ENCODE data around the gene SCFD2. TPM values are rescaled to one million over a fixed set of nuclear protein-coding genes. Genes with fewer than 3 reads are reported as not detected.
A peak's percentile ranks its signal among the peaks of the same experiment; 100 is the strongest.

SCFD2 gene
- total and polyA plus RNA-seq, 4 donors, result 5.2 to 28.7 (median 16.4) TPM

- H3K4me1 ChIP-seq (ENCODE audit: control insufficient read depth in 5 of 5, insufficient read depth in 5 of 5, low read length in 5 of 5), result peaks cover 4 to 35% (median 19%) of the 10 kb centered on the region in 5 donors
- H3K36me3 ChIP-seq (ENCODE audit: control insufficient read depth in 4 of 4, insufficient read depth in 4 of 4, low read length in 4 of 4), result no peaks in the 10 kb centered on the region
- 89 to 90% methylated on average over 6 of the region's 6 CpGs for WGBS, 2 donors
- H3K27me3 ChIP-seq (ENCODE audit: control insufficient read depth in 3 of 3, insufficient read depth in 3 of 3, low read length in 2 of 3), result no peaks in the 10 kb centered on the region
- no peak overlapping the region for H3K9ac ChIP-seq (ENCODE audit: insufficient read depth in 1 of 2, low read length in 2 of 2)
- no peak overlapping the region for H3K4me3 ChIP-seq
- peaks cover 0 to 1% (median 0%) of the 10 kb centered on the region in 4 donors for H3K9me3 ChIP-seq (ENCODE audit: control insufficient read depth in 4 of 4, insufficient read depth in 3 of 4, low read length in 3 of 4)
- peak in 2 of 3 donors; percentile 46 to 56 for DNase-seq
- H3K27ac ChIP-seq (ENCODE audit: low read depth in 1 of 2, low read length in 1 of 2), result no peak overlapping the region
- ATAC-seq (ENCODE audit: insufficient read depth, low FRiP score), result no peak
- TF ChIP-seq, protein P1, sequence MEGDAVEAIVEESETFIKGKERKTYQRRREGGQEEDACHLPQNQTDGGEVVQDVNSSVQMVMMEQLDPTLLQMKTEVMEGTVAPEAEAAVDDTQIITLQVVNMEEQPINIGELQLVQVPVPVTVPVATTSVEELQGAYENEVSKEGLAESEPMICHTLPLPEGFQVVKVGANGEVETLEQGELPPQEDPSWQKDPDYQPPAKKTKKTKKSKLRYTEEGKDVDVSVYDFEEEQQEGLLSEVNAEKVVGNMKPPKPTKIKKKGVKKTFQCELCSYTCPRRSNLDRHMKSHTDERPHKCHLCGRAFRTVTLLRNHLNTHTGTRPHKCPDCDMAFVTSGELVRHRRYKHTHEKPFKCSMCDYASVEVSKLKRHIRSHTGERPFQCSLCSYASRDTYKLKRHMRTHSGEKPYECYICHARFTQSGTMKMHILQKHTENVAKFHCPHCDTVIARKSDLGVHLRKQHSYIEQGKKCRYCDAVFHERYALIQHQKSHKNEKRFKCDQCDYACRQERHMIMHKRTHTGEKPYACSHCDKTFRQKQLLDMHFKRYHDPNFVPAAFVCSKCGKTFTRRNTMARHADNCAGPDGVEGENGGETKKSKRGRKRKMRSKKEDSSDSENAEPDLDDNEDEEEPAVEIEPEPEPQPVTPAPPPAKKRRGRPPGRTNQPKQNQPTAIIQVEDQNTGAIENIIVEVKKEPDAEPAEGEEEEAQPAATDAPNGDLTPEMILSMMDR (IDR thresholded peaks at IDR 0.05; ENCODE audit: control extremely low read depth, extremely low read depth), result no peak
Observed at GRCh38 chr4:52954560-52955170, 411.2 kb downstream of the SCFD2 start.

DNA sequence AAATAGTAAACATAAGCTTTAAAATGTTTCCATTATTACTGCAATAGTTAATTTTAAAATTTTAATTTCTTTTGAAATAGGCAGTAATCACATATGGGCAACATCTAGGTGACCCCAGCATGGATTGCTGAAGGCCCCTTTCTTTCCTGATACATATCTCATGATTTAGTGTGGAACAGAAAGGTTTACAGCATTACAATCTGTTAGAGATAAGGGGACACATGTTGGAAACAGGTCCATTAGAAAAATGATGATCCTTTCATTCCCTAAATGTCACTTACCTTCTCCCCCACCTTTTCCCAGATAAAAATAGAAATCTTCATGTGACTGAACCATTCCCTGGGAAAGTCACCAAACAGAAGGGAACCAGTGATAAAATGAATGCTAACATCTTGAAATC, 413.3 kb downstream of the SCFD2 start:
- Histone ChIP-seq H3K27me3 (ENCODE audit: control insufficient read depth in 3 of 3, insufficient read depth in 3 of 3, low read length in 2 of 3) (no peaks in the 10 kb centered on the region), H3K36me3 (ENCODE audit: control insufficient read depth in 4 of 4, insufficient read depth in 4 of 4, low read length in 4 of 4) (no peaks in the 10 kb centered on the region), H3K9me3 (ENCODE audit: control insufficient read depth in 4 of 4, insufficient read depth in 3 of 4, low read length in 3 of 4) (peaks cover 0 to 1% (median 0%) of the 10 kb centered on the region in 4 donors), H3K27ac (ENCODE audit: low read depth in 1 of 2, low read length in 1 of 2) (no peak overlapping the region), H3K9ac (ENCODE audit: insufficient read depth in 1 of 2, low read length in 2 of 2) (no peak overlapping the region), H3K4me3 (no peak overlapping the region), H3K4me1 (ENCODE audit: control insufficient read depth in 5 of 5, insufficient read depth in 5 of 5, low read length in 5 of 5) (peaks cover 3 to 19% (median 9%) of the 10 kb centered on the region in 5 donors)
- no peak for DNase-seq
- no peak for ATAC-seq (ENCODE audit: insufficient read depth, low FRiP score)
- TF ChIP-seq, protein P1 (IDR thresholded peaks at IDR 0.05; ENCODE audit: control extremely low read depth, extremely low read depth), result no peak

DNA sequence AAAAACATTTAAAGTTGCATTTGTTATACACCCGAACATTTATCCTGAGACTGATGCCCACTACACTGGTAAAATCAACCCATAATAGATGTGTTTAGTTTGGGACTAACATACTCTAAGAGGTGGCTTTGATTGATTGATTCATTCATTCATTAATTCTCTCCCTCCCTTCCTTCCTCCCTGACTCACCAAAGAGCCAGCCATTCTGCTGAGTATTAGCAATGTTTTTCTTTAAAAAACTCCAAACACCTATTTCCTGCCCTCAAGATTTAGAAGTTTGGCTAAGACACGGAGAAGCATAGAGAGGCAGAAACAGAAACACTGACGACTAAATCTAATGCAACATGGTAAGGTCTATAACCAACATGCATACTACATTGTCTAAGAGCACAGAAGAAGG, 414.8 kb downstream of the SCFD2 start:
- TF ChIP-seq, protein P1 (IDR thresholded peaks at IDR 0.05; ENCODE audit: control extremely low read depth, extremely low read depth), result no peak
- ATAC-seq (ENCODE audit: insufficient read depth, low FRiP score), result no peak
- H3K4me3 ChIP-seq, result no peak overlapping the region
- peaks cover 0 to 9% (median 3%) of the 10 kb centered on the region in 5 donors for H3K4me1 ChIP-seq (ENCODE audit: control insufficient read depth in 5 of 5, insufficient read depth in 5 of 5, low read length in 5 of 5)
- no peak overlapping the region for H3K9ac ChIP-seq (ENCODE audit: insufficient read depth in 1 of 2, low read length in 2 of 2)
- H3K27me3 ChIP-seq (ENCODE audit: control insufficient read depth in 3 of 3, insufficient read depth in 3 of 3, low read length in 2 of 3), result no peaks in the 10 kb centered on the region
- no peaks in the 10 kb centered on the region for H3K36me3 ChIP-seq (ENCODE audit: control insufficient read depth in 4 of 4, insufficient read depth in 4 of 4, low read length in 4 of 4)
- WGBS, 2 donors, result 89 to 91% methylated on average over 3 of the region's 3 CpGs
- DNase-seq, result no peak
- H3K9me3 ChIP-seq (ENCODE audit: control insufficient read depth in 4 of 4, insufficient read depth in 3 of 4, low read length in 3 of 4), result peaks cover 0 to 1% (median 0%) of the 10 kb centered on the region in 4 donors
- H3K27ac ChIP-seq (ENCODE audit: low read depth in 1 of 2, low read length in 1 of 2), result no peak overlapping the region

- H3K36me3 ChIP-seq (ENCODE audit: control insufficient read depth in 4 of 4, insufficient read depth in 4 of 4, low read length in 4 of 4), result no peaks in the 10 kb centered on the region
- no peaks in the 10 kb centered on the region for H3K27me3 ChIP-seq (ENCODE audit: control insufficient read depth in 3 of 3, insufficient read depth in 3 of 3, low read length in 2 of 3)
- peaks cover 0 to 1% (median 0%) of the 10 kb centered on the region in 4 donors for H3K9me3 ChIP-seq (ENCODE audit: control insufficient read depth in 4 of 4, insufficient read depth in 3 of 4, low read length in 3 of 4)
- H3K4me3 ChIP-seq, result no peak overlapping the region
- ATAC-seq (ENCODE audit: insufficient read depth, low FRiP score), result no peak
- WGBS, 2 donors, result 92 to 95% methylated on average over 3 of the region's 3 CpGs
- H3K9ac ChIP-seq (ENCODE audit: insufficient read depth in 1 of 2, low read length in 2 of 2), result no peak overlapping the region
- peaks cover 0 to 14% (median 3%) of the 10 kb centered on the region in 5 donors for H3K4me1 ChIP-seq (ENCODE audit: control insufficient read depth in 5 of 5, insufficient read depth in 5 of 5, low read length in 5 of 5)
- no peak for DNase-seq
- TF ChIP-seq, protein P1 (IDR thresholded peaks at IDR 0.05; ENCODE audit: control extremely low read depth, extremely low read depth), result no peak
- no peak overlapping the region for H3K27ac ChIP-seq (ENCODE audit: low read depth in 1 of 2, low read length in 1 of 2)
Observed at GRCh38 chr4:52950226-52950625, 415.6 kb downstream of the SCFD2 start.

All from lung (tissue), 12 donors.